Bronchial epithelial cell (primary cell): Measurements from ENCODE around the gene ITPRIPL2. TPM values are rescaled to one million over a fixed set of nuclear protein-coding genes. Genes with fewer than 3 reads are reported as not detected.

Experiments
- DNase-seq: peaks from one replicate; pipeline ENCODE4 v3.0.0-alpha.2; 2010; ENCODE audit warnings: low read depth
- FAIRE-seq: peaks from 2 replicates; lab custom pipeline; 2011; peaks lifted over from hg19 to GRCh38; lab: Jason Lieb, UNC
- H3K27me3 ChIP-seq: 2 replicates; pipeline ENCODE4 v1.5.1; 2011; ENCODE audit warnings: low read length; ENCODE audit not compliant: control insufficient read depth, insufficient read depth
- H3K36me3 ChIP-seq: 2 replicates; pipeline ENCODE4 v1.5.1; 2011; ENCODE audit warnings: low read length; ENCODE audit not compliant: control insufficient read depth, insufficient read depth
- H3K4me3 ChIP-seq: 2 replicates; pipeline ENCODE4 v1.5.1; 2011; ENCODE audit warnings: mild to moderate bottlenecking, low read depth, low read length, control low read depth
- total RNA-seq: library from RNA; depleted of rRNA; stranded (reverse); fragments of >200 nt; gene quantifications from 2 replicates; pipeline ENCODE4 v1.2.1, GENCODE V29; 2014
- TF ChIP-seq, protein P1 (sequence below): IDR thresholded peaks from 2 replicates; pipeline ENCODE4 v1.5.1; 2011; ENCODE audit warnings: mild to moderate bottlenecking, moderate library complexity, low read length, control low read depth, inconsistent platforms; ENCODE audit not compliant: insufficient read depth, severe bottlenecking

Gene ITPRIPL2
- total RNA-seq, 1 donor from 2014 or later: 18.7 TPM

DNA sequence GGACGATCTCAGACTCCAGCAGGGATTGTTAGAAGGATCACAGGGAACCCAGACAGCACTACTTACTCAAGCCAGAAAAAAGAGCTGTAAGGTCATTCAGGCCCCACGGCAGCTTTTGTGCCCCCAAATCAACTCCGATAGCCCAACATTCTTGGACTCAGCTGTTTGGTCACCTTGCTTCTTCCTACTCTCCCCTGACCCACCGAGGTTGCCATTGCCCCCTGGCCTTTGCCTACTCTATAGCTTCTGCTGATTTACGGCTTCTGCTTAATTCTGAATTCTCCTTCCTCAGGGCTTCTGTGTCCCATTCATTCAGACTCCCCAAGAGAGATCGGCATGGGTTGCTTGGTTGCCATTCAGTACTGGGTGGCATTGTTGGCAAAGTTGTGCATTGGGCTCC, 8.6 kb upstream of the ITPRIPL2 start:
- H3K27me3 ChIP-seq: no peaks in the 10 kb centered on the region
- no peak overlapping the region for H3K4me3 ChIP-seq
- DNase-seq: no peak
- FAIRE-seq: no peak
- TF ChIP-seq, protein P1, sequence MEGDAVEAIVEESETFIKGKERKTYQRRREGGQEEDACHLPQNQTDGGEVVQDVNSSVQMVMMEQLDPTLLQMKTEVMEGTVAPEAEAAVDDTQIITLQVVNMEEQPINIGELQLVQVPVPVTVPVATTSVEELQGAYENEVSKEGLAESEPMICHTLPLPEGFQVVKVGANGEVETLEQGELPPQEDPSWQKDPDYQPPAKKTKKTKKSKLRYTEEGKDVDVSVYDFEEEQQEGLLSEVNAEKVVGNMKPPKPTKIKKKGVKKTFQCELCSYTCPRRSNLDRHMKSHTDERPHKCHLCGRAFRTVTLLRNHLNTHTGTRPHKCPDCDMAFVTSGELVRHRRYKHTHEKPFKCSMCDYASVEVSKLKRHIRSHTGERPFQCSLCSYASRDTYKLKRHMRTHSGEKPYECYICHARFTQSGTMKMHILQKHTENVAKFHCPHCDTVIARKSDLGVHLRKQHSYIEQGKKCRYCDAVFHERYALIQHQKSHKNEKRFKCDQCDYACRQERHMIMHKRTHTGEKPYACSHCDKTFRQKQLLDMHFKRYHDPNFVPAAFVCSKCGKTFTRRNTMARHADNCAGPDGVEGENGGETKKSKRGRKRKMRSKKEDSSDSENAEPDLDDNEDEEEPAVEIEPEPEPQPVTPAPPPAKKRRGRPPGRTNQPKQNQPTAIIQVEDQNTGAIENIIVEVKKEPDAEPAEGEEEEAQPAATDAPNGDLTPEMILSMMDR: no peak
- no peaks in the 10 kb centered on the region for H3K36me3 ChIP-seq

DNA sequence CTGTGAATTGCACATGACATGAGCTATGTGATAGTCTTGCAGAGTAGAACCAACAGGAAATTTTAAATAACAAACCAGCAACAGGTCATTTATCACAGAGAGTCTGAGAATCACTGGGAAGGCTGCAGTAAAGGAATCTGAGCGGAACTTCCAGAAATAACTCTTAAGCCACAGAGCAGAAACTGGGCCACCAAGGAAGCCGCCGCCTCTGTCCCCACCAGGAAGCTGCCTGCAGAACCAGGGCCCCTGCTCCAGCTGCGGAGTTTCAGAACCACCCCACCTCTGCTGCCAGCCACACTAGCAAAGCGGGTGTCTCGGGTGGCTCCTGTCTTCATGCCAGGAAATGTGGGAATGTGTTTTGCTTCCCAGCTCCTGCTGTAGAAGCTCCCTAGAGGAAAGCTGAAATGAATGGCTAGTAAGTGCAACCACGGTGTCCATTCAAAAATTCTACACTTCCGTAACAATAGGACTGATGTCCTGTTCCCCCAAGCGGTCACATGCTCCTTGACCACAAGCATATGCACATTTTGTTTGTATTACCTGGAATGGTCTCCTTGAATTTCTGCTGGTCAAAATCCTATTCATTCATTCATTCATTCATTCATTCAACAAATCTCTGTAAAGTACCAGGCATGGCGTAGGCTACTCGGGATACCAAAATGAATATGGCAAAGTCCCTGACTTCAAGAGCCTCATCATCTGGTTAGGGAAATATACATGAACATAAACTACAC, 7.7 kb upstream of the ITPRIPL2 start:
- no peaks in the 10 kb centered on the region for H3K36me3 ChIP-seq
- no peak overlapping the region for H3K4me3 ChIP-seq
- H3K27me3 ChIP-seq: no peaks in the 10 kb centered on the region
- TF ChIP-seq, protein P1: no peak
- no peak for FAIRE-seq
- no peak for DNase-seq

DNA sequence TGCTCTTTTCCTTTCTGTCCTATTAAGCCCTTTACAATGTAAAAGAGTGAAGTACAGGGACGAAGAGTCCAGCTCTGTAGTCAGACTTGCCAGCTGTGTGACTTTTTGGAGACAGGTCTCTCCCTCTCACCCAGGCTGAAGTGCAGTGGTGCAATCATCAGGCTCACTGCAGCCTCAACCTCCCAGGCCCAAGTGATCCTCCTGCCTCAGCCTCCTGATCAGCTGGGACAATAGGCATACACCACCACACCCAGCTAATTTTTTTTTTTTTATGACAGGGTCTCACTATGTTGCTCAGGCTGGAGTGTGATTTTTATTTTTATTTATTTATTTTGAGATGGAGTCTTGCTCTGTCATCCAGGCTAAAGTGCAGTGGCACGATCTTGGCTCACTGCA, 7.1 kb upstream of the ITPRIPL2 start:
- Histone ChIP-seq H3K4me3 (no peak overlapping the region), H3K36me3 (no peaks in the 10 kb centered on the region), H3K27me3 (no peaks in the 10 kb centered on the region)
- FAIRE-seq: no peak
- TF ChIP-seq, protein P1: no peak
- DNase-seq: no peak

DNA sequence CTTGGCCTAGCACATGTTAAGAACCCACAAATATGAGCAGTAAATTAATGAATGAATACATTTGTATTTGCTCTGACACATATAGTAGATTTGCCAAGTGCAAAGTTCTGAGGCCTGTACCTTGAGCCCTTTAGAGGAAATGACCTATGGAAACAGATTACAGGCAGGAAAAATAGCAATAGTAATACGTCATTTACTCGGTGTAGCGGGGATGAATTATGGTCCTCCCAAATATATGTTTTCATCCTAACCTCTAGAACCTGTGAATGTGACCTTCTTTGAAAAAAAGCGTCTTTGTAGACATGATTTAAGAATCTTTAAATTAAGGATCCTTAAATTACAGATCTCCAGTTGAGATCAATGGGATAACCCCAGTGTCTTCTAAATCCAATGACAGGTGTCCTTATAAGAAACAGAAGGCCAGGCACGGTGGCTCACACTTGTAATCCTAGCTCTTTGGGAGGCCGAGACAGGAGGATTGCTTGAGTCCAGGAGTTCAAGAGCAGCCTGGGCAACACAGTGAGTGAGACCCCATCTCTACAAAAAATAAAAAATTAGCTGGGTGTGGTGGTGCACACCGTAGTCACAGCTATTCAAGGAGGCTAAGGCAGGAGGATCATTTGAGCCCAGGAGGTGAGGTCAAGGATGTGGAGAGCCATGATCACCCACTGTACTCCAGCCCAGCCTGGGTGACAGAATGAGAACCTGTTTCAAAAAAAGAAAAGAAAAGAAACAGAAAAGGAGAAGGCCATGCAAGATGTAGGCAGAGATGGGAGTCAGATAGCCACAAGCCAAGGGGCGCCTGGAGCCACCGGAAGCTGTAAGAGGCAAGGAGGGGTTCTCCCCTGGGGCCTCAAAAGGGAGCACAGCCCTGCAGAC, 5.1 kb upstream of the ITPRIPL2 start:
- Histone ChIP-seq H3K27me3 (no peaks in the 10 kb centered on the region), H3K4me3 (no peak overlapping the region), H3K36me3 (no peaks in the 10 kb centered on the region)
- TF ChIP-seq, protein P1: no peak
- DNase-seq (peak; percentile 11), FAIRE-seq (no peak)

DNA sequence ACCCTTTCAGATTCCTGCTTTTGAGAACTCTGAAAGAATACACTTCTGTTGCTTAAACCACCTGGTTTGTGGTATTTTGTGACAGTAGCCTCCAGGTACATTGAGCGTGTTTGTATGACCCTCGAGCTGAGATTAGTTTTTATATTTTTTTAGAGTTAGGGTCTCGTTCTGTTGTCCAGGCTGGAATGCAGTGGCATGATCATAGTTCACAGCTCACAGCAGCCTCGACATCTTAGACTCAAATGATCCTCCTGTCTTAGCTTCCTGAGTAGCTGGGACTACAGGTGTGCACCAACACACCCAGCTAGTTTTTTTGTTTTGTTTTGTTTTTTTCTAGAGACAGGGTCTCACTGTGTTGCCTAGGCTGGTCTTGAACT, 4.5 kb upstream of the ITPRIPL2 start:
- DNase-seq: no peak
- H3K36me3 ChIP-seq: no peaks in the 10 kb centered on the region
- no peaks in the 10 kb centered on the region for H3K27me3 ChIP-seq
- TF ChIP-seq, protein P1: no peak
- no peak overlapping the region for H3K4me3 ChIP-seq
- FAIRE-seq: no peak
